ENCODE data around the gene PTPRZ1. TPM values are rescaled to one million over a fixed set of nuclear protein-coding genes. Genes with fewer than 3 reads are reported as not detected.

The PTPRZ1 gene
- total and polyA plus RNA-seq, 2 donors (not counting 1 experiment from before 2014, with no cell fraction given): not detected

GRCh38 chr7:122033641-122034040, 160.7 kb downstream of the PTPRZ1 start:
- no CpG with 5 or more reads among the region's 1 CpG for WGBS (ENCODE audit: insufficient coverage)
- H3K4me3 ChIP-seq (ENCODE audit: control extremely low read depth in 1 of 5, extremely low read depth in 1 of 5, insufficient read depth in 1 of 5, low read depth in 2 of 5, low read length in 4 of 5): no peak overlapping the region
- ChIA-PET CTCF (interaction anchor here (1.4 kb wide), 1 partner anchor 39 kb away, joined by 3 read pairs; no protein-coding TSS in a partner anchor), POLR2A (no interaction called here)
- Mint-ChIP-seq H3K4me1 (no peaks in the 10 kb centered on the region), H3K9me3 (ENCODE audit: insufficient read depth) (no peaks in the 10 kb centered on the region), H3K27me3 (no peaks in the 10 kb centered on the region), H3K4me3 (no peak overlapping the region), H3K27ac (no peak overlapping the region)
- intact Hi-C loops (cut with micrococcal nuclease): no loop called here
- H3K4me2 ChIP-seq (replicated peaks; ENCODE audit: low read depth, low read length, poor library complexity, severe bottlenecking): no peak overlapping the region
- ATAC-seq (ENCODE audit: low read depth): no peak
- H3K9me3 ChIP-seq (ENCODE audit: control extremely low read depth in 1 of 3, control insufficient read depth in 2 of 3, insufficient read depth in 1 of 3, low read length in 2 of 3): no peaks in the 10 kb centered on the region
- H3K27me3 ChIP-seq (replicated peaks in 1 of 4; ENCODE audit: control extremely low read depth in 1 of 4, control insufficient read depth in 3 of 4, insufficient read depth in 4 of 4, low read length in 3 of 4): no peaks in the 10 kb centered on the region
- TF ChIP-seq EZH2 (IDR thresholded peaks at IDR 0.05; ENCODE audit: borderline replicate concordance, insufficient read depth, low read depth, low read length, poor library complexity, severe bottlenecking): no peak
- H3K9ac ChIP-seq (ENCODE audit: low read length): no peak overlapping the region
- no peak overlapping the region for H2AFZ ChIP-seq (ENCODE audit: insufficient read depth, low read depth, low read length, poor library complexity, severe bottlenecking)
- no peaks in the 10 kb centered on the region for H3K4me1 ChIP-seq (ENCODE audit: control insufficient read depth in 2 of 2, insufficient read depth in 2 of 2, low read length in 2 of 2)
- H3K79me2 ChIP-seq (ENCODE audit: control insufficient read depth, insufficient read depth, low read length): no peaks in the 10 kb centered on the region
- no peaks in the 10 kb centered on the region for H4K20me1 ChIP-seq (ENCODE audit: control insufficient read depth, insufficient read depth, low read length, poor library complexity, severe bottlenecking)
- no peaks in the 10 kb centered on the region for H3K36me3 ChIP-seq (replicated peaks in 1 of 2; ENCODE audit: control extremely low read depth in 1 of 2, control insufficient read depth in 1 of 2, extremely low read depth in 1 of 2, insufficient read depth in 2 of 2, low read length in 1 of 2)
- DNase-seq: no peak
- H3K27ac ChIP-seq (ENCODE audit: low read length in 2 of 2): no peak overlapping the region

- Histone ChIP-seq H3K4me1 (ENCODE audit: control insufficient read depth in 2 of 2, insufficient read depth in 2 of 2, low read length in 2 of 2) (no peaks in the 10 kb centered on the region), H4K20me1 (ENCODE audit: control insufficient read depth, insufficient read depth, low read length, poor library complexity, severe bottlenecking) (no peaks in the 10 kb centered on the region), H3K9me3 (ENCODE audit: control extremely low read depth in 1 of 3, control insufficient read depth in 2 of 3, insufficient read depth in 1 of 3, low read length in 2 of 3) (no peaks in the 10 kb centered on the region), H3K9ac (ENCODE audit: low read length) (no peak overlapping the region), H2AFZ (ENCODE audit: insufficient read depth, low read depth, low read length, poor library complexity, severe bottlenecking) (no peak overlapping the region), H3K27ac (ENCODE audit: low read length in 2 of 2) (no peak overlapping the region), H3K79me2 (ENCODE audit: control insufficient read depth, insufficient read depth, low read length) (no peaks in the 10 kb centered on the region), H3K27me3 (replicated peaks in 1 of 4; ENCODE audit: control extremely low read depth in 1 of 4, control insufficient read depth in 3 of 4, insufficient read depth in 4 of 4, low read length in 3 of 4) (no peaks in the 10 kb centered on the region), H3K36me3 (replicated peaks in 1 of 2; ENCODE audit: control extremely low read depth in 1 of 2, control insufficient read depth in 1 of 2, extremely low read depth in 1 of 2, insufficient read depth in 2 of 2, low read length in 1 of 2) (no peaks in the 10 kb centered on the region), H3K4me2 (replicated peaks; ENCODE audit: low read depth, low read length, poor library complexity, severe bottlenecking) (no peak overlapping the region), H3K4me3 (ENCODE audit: control extremely low read depth in 1 of 5, extremely low read depth in 1 of 5, insufficient read depth in 1 of 5, low read depth in 2 of 5, low read length in 4 of 5) (no peak overlapping the region)
- H3K9me3 Mint-ChIP-seq (ENCODE audit: insufficient read depth): no peaks in the 10 kb centered on the region
- H3K4me1 Mint-ChIP-seq: no peaks in the 10 kb centered on the region
- H3K27me3 Mint-ChIP-seq: no peaks in the 10 kb centered on the region
- TF ChIP-seq, protein P1, sequence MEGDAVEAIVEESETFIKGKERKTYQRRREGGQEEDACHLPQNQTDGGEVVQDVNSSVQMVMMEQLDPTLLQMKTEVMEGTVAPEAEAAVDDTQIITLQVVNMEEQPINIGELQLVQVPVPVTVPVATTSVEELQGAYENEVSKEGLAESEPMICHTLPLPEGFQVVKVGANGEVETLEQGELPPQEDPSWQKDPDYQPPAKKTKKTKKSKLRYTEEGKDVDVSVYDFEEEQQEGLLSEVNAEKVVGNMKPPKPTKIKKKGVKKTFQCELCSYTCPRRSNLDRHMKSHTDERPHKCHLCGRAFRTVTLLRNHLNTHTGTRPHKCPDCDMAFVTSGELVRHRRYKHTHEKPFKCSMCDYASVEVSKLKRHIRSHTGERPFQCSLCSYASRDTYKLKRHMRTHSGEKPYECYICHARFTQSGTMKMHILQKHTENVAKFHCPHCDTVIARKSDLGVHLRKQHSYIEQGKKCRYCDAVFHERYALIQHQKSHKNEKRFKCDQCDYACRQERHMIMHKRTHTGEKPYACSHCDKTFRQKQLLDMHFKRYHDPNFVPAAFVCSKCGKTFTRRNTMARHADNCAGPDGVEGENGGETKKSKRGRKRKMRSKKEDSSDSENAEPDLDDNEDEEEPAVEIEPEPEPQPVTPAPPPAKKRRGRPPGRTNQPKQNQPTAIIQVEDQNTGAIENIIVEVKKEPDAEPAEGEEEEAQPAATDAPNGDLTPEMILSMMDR (IDR thresholded peaks at IDR 0.05): no peak
- no peak for TF ChIP-seq EZH2 (IDR thresholded peaks at IDR 0.05; ENCODE audit: borderline replicate concordance, insufficient read depth, low read depth, low read length, poor library complexity, severe bottlenecking)
- POLR2A ChIA-PET: no interaction called here
- no peak for ATAC-seq (ENCODE audit: low read depth)
- H3K4me3 Mint-ChIP-seq: no peak overlapping the region
- H3K27ac Mint-ChIP-seq: no peak overlapping the region
- CTCF ChIA-PET: no interaction called here
- intact Hi-C loops (cut with micrococcal nuclease): no loop called here
- 100% methylated on average over 1 of the region's 1 CpG for WGBS (ENCODE audit: insufficient coverage)
- DNase-seq: no peak
Observed at GRCh38 chr7:122035876-122036275, 162.9 kb downstream of the PTPRZ1 start.

Data from B cell (primary cell).